GM12878 (cell line): ENCODE data around the gene RAB26. TPM values are rescaled to one million over a fixed set of nuclear protein-coding genes. Genes with fewer than 3 reads are reported as not detected.

Experiments used
- ATAC-seq: fragments of 200-7000 bp; cut with Tn5 transposase; 3 replicates; pipeline ENCODE4 v1.9.1; 2020; ENCODE audit warnings: mild to moderate bottlenecking, moderate library complexity
- BruUV-seq: library from RNA; stranded (reverse); fragments of 400-500 nt; replicated peaks from 2 replicates; lab custom pipeline; 2021; lab: Mats Ljungman, UMichigan
- CTCF ChIA-PET: fragments of 300-600 bp; sonication (Branson Sonifier 250); formaldehyde crosslinking; extraction: SDS; loops from one replicate; lab custom pipeline; 2021; ENCODE audit warnings: inconsistent platforms; lab: Yijun Ruan, JAX
- POLR2A ChIA-PET: fragments of 350-600 bp; formaldehyde crosslinking; extraction: SDS; loops from one replicate; lab custom pipeline; 2021; ENCODE audit warnings: inconsistent platforms; lab: Charles Lee
- RAD21 ChIA-PET: fragments of 300-600 bp; sonication (Branson Sonifier 250); formaldehyde crosslinking; loops from one replicate; lab custom pipeline; 2023; ENCODE audit warnings: antibody characterized with exemption; ENCODE audit not compliant: unreplicated experiment; lab: Charles Lee
- SMC1A ChIA-PET: fragments of 300-600 bp; sonication (Branson Sonifier 250); formaldehyde crosslinking; loops from one replicate; lab custom pipeline; 2023; ENCODE audit not compliant: unreplicated experiment, uncharacterized antibody; lab: Charles Lee
- DNase-seq: peaks from one replicate; pipeline ENCODE4 v3.0.0-alpha.2; 2011; ENCODE audit warnings: low read depth, low spot score
- FAIRE-seq: peaks from 3 replicates; lab custom pipeline; 2011; peaks lifted over from hg19 to GRCh38; lab: Jason Lieb, UNC
- H2AFZ ChIP-seq: 2 replicates; pipeline ENCODE4 v1.6.0; 2011; ENCODE audit warnings: low read depth, low read length, control low read depth; ENCODE audit not compliant: control insufficient read depth
- H3K27ac ChIP-seq: 2 replicates; pipeline ENCODE4 v1.5.1; 2011; ENCODE audit warnings: control low read depth; ENCODE audit not compliant: control insufficient read depth, insufficient read depth
- H3K27me3 ChIP-seq, 2 experiments: replicated peaks in 1 of 2; 2 replicates each; pipeline versions ENCODE4 v1.6.0 to v1.6.1; 2011; ENCODE audit warnings: low read length in 1 of 2; ENCODE audit not compliant: control insufficient read depth in 2 of 2, insufficient read depth in 2 of 2
- H3K36me3 ChIP-seq, 2 experiments: 2 replicates each; pipeline ENCODE4 v1.5.1; 2011; ENCODE audit warnings: low read length in 1 of 2; ENCODE audit not compliant: control insufficient read depth in 2 of 2, insufficient read depth in 2 of 2
- H3K4me1 ChIP-seq: 2 replicates; pipeline ENCODE4 v1.6.1; 2011; ENCODE audit warnings: mild to moderate bottlenecking, low read length, moderate library complexity, mixed read lengths; ENCODE audit not compliant: control insufficient read depth, insufficient read depth
- H3K4me2 ChIP-seq: 2 replicates; pipeline ENCODE4 v1.6.0; 2011; ENCODE audit warnings: control low read depth; ENCODE audit not compliant: control insufficient read depth, insufficient read depth
- H3K4me3 ChIP-seq: fragments of 200-600 bp; sonication (generic); 2 replicates; pipeline ENCODE4 v1.5.1; 2016
- H3K79me2 ChIP-seq: 2 replicates; pipeline ENCODE4 v1.6.0; 2011; ENCODE audit warnings: low read length; ENCODE audit not compliant: control insufficient read depth, insufficient read depth
- H3K9ac ChIP-seq: 2 replicates; pipeline ENCODE4 v1.8.0; 2011; ENCODE audit warnings: low read length, control low read depth, mixed read lengths; ENCODE audit not compliant: control insufficient read depth, insufficient read depth
- H3K9me3 ChIP-seq: replicated peaks from 3 replicates; pipeline ENCODE4 v1.5.1; 2011; ENCODE audit warnings: mild to moderate bottlenecking, low read length; ENCODE audit not compliant: control insufficient read depth, insufficient read depth
- H4K20me1 ChIP-seq: 2 replicates; pipeline ENCODE4 v1.6.0; 2011; ENCODE audit not compliant: control insufficient read depth, insufficient read depth
- BCL11A ChIP-seq: IDR thresholded peaks from 2 replicates; pipeline ENCODE4 v1.6.1; 2011; ENCODE audit warnings: low read depth, low read length
- GABPA ChIP-seq: IDR thresholded peaks from 2 replicates; pipeline ENCODE4 v1.6.1; 2014; ENCODE audit warnings: antibody characterized with exemption, low read depth, mild to moderate bottlenecking, inconsistent platforms
- HCFC1 ChIP-seq: fragments of 150-350 bp; IDR thresholded peaks from 2 replicates; pipeline ENCODE4 v1.6.1; 2014; ENCODE audit warnings: low read length
- NFIC ChIP-seq: IDR thresholded peaks from 2 replicates; pipeline ENCODE4 v1.6.1; 2012; ENCODE audit warnings: low read depth, mild to moderate bottlenecking, inconsistent platforms, low read length, moderate library complexity
- SIN3A ChIP-seq: IDR thresholded peaks from 2 replicates; pipeline ENCODE4 v1.6.1; 2012; ENCODE audit warnings: low read depth, low read length, improper control_type of control experiment
- WGBS: methylation state at CpG from one replicate; pipeline ENCODE4 v1.1.6; 2016; ENCODE audit warnings: low lambda C conversion rate; ENCODE audit not compliant: insufficient replicate concordance, insufficient coverage; ENCODE audit errors: missing lambda C conversion rate; 5-methylcytosine and 5-hydroxymethylcytosine counted together
- in situ Hi-C: fragments of 300-500 bp; cut with MboI; formaldehyde crosslinking; loops from 9 replicates; pipeline ENCODE4 v1.14.3; 2018; ENCODE audit warnings: mixed read lengths
- intact Hi-C: fragments of 100-400 bp; cut with micrococcal nuclease; formaldehyde crosslinking; loops from one replicate; pipeline ENCODE4 v1.14.2; 2022; ENCODE audit not compliant: unreplicated experiment
- polyA plus RNA-seq, 11 experiments: library from polyadenylated mRNA; depleted of rRNA in 4 of 11; unstranded in 6 of 11; stranded (reverse) in 5 of 11; fragments of >200 nt; fragmentation: Nextera tagmentation in 4 of 11; fragmentation: Illumina TruSeq in 1 of 11; extraction: Ambion mirVana in 4 of 11; extraction: Trizol in 1 of 11; gene quantifications; 1 replicate in 1 of 11; 2 replicates in 10 of 11; pipeline versions ENCODE4 v1.2.1 to v1.2.3, GENCODE V29; 2011 to 2016; ENCODE audit warnings: inconsistent platforms in 2 of 11, missing spikeins in 2 of 11, low read depth in 1 of 11
- total RNA-seq, 4 experiments: library from RNA; depleted of rRNA in 3 of 4; stranded (reverse); fragments of >200 nt in 3 of 4; fragmentation: Illumina TruSeq in 1 of 4; extraction: Trizol in 1 of 4; gene quantifications; 2 replicates each; pipeline versions ENCODE4 v1.2.1 to v1.2.3, GENCODE V29; 2013 to 2021
- TF ChIP-seq, protein P1 (sequence below): IDR thresholded peaks from 2 replicates; pipeline ENCODE4 v1.6.1; 2012; ENCODE audit warnings: improper control_type of control experiment, low read depth, low read length; ENCODE audit not compliant: insufficient replicate concordance
- TF ChIP-seq, protein P2 (sequence below): fragments of 450-650 bp; formaldehyde crosslinking; IDR thresholded peaks from 2 replicates; pipeline ENCODE4 v1.5.0; 2022; ENCODE audit warnings: mild to moderate bottlenecking, missing genetic modification characterization
- TF ChIP-seq, protein P3 (sequence below): fragments of 450-650 bp; IDR thresholded peaks from 2 replicates; pipeline ENCODE4 v1.6.1; 2017; ENCODE audit warnings: low read depth, mild to moderate bottlenecking, moderate library complexity

Gene RAB26
- total and polyA plus RNA-seq, 10 of the 15 experiments (the other 5 are each of a cell fraction or from before 2014, with no cell fraction given): 0.13 to 4.5 (median 0.33) TPM; not detected in 1

DNA sequence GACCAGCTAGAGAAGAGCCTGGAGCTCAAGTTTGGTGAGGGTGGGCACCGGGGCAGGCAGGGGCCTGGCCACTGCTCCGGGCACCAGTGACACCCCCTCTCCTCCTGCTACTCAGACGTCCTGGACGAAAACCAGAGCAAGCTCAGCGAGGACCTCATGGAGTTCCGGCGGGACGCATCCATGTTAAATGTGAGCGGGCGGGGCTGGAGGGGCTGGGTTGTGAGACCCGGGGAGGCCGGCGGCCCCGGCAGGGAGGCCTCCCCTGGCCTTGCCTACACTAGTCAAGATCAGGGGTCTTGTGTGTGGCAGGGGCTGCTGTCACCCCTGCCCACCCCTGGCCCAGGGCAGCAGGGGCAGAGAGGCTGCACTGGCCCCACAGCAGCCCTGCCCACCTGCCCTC is 24.9 kb downstream of the RAB26 start:
- no peak overlapping the region for H3K4me3 ChIP-seq
- intact Hi-C loops (no loop called here), in situ Hi-C loops (no loop called here)
- FAIRE-seq (no peak), ATAC-seq (no peak), DNase-seq (no peak)
- RAD21 ChIA-PET: no interaction called here
- no peaks in the 10 kb centered on the region for H4K20me1 ChIP-seq
- H3K36me3 ChIP-seq: peaks cover 7 to 11% of the 10 kb centered on the region in 2 experiments; a peak in 3 of 4 replicates
- H3K9ac ChIP-seq: no peak overlapping the region
- TF ChIP-seq HCFC1 (no peak), NFIC (no peak), BCL11A (no peak), GABPA (no peak), SIN3A (no peak)
- TF ChIP-seq, protein P1, sequence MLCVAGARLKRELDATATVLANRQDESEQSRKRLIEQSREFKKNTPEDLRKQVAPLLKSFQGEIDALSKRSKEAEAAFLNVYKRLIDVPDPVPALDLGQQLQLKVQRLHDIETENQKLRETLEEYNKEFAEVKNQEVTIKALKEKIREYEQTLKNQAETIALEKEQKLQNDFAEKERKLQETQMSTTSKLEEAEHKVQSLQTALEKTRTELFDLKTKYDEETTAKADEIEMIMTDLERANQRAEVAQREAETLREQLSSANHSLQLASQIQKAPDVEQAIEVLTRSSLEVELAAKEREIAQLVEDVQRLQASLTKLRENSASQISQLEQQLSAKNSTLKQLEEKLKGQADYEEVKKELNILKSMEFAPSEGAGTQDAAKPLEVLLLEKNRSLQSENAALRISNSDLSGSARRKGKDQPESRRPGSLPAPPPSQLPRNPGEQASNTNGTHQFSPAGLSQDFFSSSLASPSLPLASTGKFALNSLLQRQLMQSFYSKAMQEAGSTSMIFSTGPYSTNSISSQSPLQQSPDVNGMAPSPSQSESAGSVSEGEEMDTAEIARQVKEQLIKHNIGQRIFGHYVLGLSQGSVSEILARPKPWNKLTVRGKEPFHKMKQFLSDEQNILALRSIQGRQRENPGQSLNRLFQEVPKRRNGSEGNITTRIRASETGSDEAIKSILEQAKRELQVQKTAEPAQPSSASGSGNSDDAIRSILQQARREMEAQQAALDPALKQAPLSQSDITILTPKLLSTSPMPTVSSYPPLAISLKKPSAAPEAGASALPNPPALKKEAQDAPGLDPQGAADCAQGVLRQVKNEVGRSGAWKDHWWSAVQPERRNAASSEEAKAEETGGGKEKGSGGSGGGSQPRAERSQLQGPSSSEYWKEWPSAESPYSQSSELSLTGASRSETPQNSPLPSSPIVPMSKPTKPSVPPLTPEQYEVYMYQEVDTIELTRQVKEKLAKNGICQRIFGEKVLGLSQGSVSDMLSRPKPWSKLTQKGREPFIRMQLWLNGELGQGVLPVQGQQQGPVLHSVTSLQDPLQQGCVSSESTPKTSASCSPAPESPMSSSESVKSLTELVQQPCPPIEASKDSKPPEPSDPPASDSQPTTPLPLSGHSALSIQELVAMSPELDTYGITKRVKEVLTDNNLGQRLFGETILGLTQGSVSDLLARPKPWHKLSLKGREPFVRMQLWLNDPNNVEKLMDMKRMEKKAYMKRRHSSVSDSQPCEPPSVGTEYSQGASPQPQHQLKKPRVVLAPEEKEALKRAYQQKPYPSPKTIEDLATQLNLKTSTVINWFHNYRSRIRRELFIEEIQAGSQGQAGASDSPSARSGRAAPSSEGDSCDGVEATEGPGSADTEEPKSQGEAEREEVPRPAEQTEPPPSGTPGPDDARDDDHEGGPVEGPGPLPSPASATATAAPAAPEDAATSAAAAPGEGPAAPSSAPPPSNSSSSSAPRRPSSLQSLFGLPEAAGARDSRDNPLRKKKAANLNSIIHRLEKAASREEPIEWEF: no peak
- TF ChIP-seq, protein P2, sequence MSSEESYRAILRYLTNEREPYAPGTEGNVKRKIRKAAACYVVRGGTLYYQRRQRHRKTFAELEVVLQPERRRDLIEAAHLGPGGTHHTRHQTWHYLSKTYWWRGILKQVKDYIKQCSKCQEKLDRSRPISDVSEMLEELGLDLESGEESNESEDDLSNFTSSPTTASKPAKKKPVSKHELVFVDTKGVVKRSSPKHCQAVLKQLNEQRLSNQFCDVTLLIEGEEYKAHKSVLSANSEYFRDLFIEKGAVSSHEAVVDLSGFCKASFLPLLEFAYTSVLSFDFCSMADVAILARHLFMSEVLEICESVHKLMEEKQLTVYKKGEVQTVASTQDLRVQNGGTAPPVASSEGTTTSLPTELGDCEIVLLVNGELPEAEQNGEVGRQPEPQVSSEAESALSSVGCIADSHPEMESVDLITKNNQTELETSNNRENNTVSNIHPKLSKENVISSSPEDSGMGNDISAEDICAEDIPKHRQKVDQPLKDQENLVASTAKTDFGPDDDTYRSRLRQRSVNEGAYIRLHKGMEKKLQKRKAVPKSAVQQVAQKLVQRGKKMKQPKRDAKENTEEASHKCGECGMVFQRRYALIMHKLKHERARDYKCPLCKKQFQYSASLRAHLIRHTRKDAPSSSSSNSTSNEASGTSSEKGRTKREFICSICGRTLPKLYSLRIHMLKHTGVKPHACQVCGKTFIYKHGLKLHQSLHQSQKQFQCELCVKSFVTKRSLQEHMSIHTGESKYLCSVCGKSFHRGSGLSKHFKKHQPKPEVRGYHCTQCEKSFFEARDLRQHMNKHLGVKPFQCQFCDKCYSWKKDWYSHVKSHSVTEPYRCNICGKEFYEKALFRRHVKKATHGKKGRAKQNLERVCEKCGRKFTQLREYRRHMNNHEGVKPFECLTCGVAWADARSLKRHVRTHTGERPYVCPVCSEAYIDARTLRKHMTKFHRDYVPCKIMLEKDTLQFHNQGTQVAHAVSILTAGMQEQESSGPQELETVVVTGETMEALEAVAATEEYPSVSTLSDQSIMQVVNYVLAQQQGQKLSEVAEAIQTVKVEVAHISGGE: no peak
- TF ChIP-seq, protein P3, sequence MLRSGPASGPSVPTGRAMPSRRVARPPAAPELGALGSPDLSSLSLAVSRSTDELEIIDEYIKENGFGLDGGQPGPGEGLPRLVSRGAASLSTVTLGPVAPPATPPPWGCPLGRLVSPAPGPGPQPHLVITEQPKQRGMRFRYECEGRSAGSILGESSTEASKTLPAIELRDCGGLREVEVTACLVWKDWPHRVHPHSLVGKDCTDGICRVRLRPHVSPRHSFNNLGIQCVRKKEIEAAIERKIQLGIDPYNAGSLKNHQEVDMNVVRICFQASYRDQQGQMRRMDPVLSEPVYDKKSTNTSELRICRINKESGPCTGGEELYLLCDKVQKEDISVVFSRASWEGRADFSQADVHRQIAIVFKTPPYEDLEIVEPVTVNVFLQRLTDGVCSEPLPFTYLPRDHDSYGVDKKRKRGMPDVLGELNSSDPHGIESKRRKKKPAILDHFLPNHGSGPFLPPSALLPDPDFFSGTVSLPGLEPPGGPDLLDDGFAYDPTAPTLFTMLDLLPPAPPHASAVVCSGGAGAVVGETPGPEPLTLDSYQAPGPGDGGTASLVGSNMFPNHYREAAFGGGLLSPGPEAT: no peak
- H3K27ac ChIP-seq: no peak overlapping the region
- no peaks in the 10 kb centered on the region for H3K79me2 ChIP-seq
- no peak overlapping the region for H2AFZ ChIP-seq
- POLR2A ChIA-PET: no interaction called here
- no peak overlapping the region for H3K4me2 ChIP-seq
- CTCF ChIA-PET: no interaction called here
- H3K27me3 ChIP-seq: no peaks in the 10 kb centered on the region
- no peaks in the 10 kb centered on the region for H3K4me1 ChIP-seq
- no peaks in the 10 kb centered on the region for H3K9me3 ChIP-seq
- SMC1A ChIA-PET: no interaction called here
- WGBS: 95% methylated on average over 14 of the region's 14 CpGs
- no TSS peak for BruUV-seq
